GM12872 (cell line): ENCODE measurements around the gene CATSPERZ.

Experiments
- CTCF ChIP-seq: IDR thresholded peaks from 3 replicates; pipeline ENCODE4 v1.5.1; 2011; ENCODE audit warnings: low read depth, mild to moderate bottlenecking, low read length, moderate library complexity; ENCODE audit not compliant: insufficient read depth

Gene CATSPERZ

DNA sequence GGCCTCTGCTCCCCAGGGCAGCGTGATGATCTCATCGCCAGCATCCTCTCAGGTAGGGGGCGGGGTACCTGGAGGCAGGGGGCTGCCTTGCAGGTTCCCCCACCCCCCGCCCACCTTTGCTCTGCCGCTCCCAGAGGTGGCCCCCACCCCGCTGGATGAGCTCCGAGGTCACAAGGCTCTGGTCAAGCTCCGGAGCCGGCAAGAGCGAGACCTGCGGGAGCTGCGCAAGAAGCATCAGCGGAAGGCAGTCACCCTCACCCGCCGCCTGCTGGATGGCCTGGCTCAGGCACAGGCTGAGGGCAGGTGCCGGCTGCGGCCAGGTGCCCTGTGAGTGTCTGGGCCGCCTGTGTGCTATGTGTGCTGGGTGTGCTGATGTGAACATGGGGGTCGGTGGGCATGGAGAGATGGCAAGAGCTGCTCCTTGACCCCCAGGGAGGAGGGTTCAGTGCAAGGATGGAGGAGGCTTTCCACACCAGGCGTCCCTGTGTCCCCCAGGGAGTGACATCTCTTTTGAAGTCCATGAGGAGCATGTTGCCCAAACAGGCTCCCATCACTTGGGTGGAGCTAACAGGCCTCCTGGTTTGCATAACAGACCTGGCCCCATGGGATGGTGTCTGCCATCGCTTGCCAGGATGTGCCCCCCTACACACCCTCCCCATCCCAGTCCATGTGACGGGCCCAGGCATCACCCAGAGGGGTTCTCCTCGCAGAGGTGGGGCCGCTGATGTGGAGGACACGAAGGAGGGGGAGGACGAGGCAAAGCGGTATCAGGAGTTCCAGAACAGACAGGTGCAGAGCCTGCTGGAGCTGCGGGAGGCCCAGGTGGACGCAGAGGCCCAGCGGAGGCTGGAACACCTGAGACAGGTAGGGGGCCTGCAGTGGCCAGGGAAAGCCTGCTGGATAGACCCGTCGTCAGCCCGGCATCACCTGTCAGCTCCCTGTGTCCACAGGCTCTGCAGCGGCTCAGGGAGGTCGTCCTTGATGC is 34.7 kb upstream of the CATSPERZ start:
- TF ChIP-seq CTCF: no peak

DNA sequence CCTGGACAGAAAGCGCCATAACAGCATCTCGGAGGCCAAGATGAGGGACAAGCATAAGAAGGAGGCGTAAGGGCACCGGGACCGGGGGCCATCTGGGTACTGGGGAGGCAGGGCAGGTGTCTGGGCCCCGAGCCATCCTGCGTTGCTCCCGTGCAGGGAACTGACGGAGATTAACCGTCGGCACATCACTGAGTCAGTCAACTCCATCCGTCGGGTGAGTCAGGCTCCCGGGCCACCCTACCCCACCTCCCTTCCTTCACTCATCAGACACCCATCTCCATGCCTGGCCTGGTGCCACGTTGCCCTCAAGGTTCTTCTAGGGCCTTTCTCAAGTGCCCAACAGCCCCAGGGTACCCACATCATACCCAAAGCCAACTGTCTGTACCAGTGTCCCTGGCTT is 33.8 kb upstream of the CATSPERZ start:
- TF ChIP-seq CTCF: no peak

DNA sequence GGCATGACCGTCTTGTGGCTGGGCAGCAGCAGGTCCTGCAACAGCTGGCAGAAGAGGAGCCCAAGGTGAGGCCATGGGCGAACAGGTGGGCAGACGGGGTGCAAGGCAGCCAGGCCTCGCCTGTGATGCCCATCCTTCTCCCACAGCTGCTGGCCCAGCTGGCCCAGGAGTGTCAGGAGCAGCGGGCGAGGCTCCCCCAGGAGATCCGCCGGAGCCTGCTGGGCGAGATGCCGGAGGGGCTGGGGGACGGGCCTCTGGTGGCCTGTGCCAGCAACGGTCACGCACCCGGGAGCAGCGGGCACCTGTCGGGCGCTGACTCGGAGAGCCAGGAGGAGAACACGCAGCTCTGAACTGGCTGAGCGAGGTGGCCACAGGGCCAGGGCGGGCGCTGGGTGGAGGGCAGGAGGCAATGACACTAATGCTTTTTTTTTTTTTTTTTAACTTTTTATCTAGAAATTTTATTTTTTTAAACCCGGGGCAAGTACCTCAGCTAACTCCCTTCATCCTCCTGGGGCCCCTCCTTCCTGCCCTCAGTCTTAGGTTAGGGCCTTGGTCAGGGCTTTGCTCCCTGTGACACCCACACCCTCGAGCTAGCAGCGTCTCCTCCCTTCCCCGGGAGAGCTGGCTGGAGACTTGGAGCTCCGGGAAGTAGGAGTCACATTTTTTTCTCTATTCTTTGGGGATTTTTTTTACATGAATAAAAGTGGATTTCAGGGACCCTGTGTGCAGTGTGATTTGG is 32.8 kb upstream of the CATSPERZ start:
- TF ChIP-seq CTCF: no peak

DNA sequence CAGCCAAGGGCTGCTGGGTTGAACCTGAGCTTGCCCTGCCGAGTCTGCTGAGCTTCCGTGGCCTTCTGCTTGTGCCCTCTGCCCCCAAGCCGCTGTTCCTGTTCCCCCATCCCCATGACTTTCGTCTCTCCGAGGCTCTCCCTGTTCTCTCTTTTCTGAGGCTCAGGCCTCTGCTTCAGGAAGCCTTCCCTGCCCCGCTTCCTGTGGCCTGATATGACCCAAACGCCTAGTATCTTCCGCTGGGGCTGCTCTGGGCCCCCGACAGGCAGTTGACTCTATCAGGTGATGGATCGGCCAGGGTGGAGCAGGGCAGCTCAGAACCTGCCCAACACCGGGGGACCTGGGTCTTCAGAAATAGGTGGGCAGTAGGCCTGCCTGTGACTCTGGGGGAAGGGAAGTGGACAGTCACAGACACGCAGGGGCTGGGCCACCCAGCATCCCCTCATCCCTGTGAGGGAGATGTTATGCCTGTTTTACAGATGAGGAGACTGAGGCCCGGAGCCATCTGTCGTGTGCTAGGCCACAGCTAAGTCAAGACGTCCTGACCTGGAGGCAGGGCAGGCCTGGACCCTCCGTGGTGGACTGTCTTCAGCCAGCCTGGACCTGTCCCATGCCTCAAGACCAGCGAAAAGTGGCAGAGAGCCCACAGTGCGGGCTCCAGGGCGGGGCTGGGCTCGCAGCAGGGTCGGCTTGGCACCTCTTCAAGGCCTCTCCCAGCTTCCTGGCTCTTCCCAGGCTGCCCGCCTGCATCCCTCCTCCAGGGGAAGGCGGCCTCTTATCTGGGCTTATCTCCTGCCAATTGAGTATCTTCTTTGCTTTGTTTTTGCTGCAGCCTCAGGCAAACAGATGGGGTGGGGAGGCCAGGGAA is 31.9 kb upstream of the CATSPERZ start:
- TF ChIP-seq CTCF: no peak

GRCh38 chr11:64268893-64269539 is 31.1 kb upstream of the CATSPERZ start:
- no peak for TF ChIP-seq CTCF

DNA sequence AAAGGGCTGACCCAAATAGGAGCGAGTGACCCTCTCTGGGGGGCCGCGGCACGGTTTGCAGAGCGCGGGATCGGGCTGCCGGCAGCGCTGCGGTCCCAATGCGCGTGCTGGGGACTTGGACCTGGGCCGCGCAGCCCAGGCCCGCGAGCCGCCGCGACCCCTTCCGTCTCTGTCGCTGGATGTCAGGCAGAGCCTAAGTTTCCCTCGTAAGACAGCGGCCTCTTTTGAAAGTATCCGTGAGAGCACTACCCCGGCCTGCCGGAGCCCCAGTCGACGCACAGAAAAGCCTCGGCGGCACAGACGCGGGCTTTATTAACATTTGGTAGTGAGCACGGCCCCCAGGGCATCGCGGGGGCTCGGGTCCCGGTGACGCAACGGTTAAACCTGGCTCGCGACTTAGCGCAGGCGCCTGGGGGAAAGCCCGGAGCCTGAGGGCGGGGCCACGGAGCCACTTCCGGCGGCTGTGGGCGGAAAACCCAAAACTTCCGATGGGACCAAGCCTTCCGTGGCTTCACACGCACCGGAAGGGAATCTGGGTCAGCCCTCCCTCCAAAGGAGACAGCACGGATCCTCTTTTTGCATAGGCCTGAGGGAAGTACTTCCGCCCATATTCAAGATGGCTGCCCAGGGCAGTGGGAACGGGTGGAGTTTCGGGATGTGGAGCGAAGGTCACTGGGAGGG is 30.5 kb upstream of the CATSPERZ start:
- TF ChIP-seq CTCF: no peak
